UCSD-AML1 (cell line): ENCODE measurements around the gene ERAP2.
"Not testable (repeated sequence)": the region's sequence is repeated elsewhere in the genome, so short reads cannot be mapped to it uniquely, and the experiment has no call there.

Source experiments
- DNase-seq: peaks from one replicate; lab custom pipeline; 2025; ENCODE audit not compliant: unreplicated experiment; lab: John Stamatoyannopoulos, UW

The ERAP2 gene

GRCh38 chr5:96876292-96876850 lies at the start of gene ERAP2:
Gene ERAP2, plus strand, starts transcription at chr5:96876500. Its CDS starts 3,186 bp downstream, at chr5:96879686.
- peak; percentile 12 for DNase-seq

DNA sequence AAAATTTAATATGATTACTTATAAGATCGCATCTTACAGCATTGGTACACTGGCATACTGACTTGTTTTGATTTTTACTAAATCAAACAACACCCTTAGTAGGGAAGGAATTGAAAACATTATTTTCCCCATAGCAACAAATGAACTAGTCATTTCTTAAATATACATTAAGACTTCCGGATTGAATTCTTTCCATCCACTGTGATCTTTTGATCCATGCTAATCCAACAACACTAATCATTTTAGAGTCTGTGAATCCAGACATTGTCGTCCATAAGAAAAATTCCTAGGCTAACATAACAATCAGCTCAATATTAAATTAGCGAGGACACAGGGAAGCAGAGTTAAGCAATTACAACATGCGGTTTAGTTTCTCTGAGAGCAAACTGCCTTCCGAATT lies 47.0 kb upstream of the ERAP2 start:
- DNase-seq, result no peak

- DNase-seq, result no peak
Measured at GRCh38 chr5:96834016-96834415, 42.3 kb upstream of the ERAP2 start.

GRCh38 chr5:96835791-96836191 lies 40.5 kb upstream of the ERAP2 start:
- DNase-seq, result no peak

DNA sequence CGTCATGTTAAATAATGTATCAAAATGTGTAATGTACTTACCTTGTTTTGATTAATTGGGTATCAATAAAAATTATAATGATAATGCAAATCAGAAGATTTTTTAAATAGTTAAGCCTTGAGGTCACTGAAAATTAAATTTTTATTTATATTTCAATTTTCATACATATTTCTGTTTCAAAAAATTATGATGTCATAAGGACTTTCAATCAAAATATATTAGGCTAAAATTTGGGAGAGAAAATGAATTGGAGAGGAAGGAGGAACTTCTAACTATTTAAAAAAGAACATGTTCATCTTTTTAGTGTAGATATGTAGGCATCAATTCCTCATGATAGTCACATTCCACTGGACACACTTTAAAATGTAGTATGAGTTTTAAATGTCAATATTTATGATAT lies 39.5 kb upstream of the ERAP2 start:
- no peak for DNase-seq

GRCh38 chr5:96837303-96837702 lies 39.0 kb upstream of the ERAP2 start:
- DNase-seq, result no peak

DNA sequence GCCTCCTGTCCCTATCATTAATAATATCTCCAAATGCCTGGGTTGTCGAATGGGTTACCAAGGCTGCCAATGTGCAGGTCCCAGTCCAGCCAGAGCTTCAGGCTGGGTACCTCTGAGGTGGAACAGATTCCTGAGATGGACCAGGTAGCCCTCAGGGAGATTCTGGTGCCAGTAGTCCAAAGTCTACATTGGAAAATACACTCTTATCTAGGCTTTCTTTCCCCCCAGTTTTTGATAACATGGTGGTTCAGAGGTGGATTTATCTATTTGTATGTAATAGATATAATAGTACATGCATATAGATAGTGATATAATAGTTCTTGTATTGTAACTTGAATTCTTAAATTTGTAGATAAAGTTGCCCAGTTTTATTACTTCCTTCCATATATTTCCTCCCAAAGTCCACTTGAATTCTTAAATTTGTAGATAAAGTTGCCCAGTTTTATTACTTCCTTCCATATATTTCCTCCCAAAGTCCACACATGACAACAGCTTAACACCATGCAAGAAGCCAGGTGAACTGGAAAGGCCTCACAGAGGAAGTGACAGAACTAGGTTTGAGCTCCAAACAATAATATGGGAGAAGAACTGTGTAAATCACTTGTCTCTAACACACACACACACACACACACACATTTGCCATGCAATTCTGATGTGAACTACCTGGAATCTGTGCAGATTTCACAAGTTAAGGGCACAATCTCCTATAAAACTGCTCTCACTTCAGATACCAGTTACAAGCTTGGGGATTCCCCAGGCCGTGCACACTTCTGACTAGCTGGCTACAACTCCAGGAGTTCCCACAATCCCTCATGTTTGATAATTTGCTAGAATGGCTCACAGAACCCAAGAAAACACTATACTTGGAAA lies 37.9 kb upstream of the ERAP2 start:
- DNase-seq, result no peak

DNA sequence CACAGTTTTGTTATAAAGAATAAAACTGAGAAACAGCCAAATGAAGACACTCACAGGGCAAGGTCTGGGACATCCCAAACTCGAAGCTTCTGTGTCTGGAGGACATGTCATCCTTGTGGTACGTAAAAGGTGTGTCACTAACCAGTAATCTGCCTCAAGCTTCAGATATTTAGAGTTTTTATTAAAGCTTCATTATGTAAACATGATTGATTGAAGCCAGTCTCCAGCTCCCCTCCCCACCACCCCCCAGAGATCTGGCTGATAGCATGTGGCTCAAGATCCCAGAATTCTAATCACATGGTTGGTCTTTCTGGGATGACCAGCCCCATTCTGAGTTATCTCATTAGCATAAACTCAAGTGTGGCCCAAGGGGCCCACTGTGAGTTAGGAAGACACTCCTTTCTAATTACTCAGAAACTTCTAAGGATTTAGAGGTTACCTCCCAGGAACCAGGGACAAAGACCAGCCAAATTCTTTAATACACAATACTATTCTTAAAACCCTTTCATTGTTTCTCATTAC lies 37.2 kb upstream of the ERAP2 start:
- no peak for DNase-seq

DNA sequence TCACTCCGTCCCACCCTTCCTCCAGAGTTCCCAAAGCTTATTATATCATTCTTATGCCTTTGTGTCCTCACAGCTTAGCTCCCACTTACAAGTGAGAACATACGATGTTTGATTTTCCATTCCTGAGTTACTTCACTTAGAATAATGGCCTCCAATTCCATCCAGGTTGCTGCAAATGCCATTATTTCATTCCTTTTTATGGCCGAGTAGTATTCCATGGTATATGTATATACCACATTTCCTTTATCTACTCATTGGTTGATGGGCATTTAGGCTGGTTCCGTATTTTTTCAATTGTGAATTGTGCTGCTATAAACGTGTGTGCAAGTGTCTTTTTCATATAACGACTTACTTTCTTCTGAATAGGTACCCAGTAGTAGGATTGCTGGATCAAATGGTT lies 34.4 kb upstream of the ERAP2 start:
- DNase-seq, result not testable (repeated sequence)

DNA sequence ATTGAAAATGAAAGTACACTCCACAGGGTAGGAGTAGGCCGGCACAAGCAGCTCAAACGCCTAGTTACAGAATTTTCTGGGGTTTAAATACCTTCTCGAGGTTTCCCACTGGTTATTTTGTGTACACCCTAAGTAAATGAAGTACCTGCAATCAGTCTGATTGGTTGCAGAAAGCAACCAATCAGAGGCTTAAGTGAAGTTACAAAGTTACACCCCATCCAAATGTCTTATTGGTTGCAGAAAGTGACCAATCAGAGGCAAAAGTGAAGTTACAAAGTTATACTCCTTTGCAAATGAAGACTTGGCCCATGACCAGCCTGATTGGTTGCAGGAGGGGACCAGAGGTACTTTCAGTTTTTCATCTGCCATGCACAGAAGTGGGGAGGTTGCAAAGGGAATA lies 33.2 kb upstream of the ERAP2 start:
- no peak for DNase-seq

DNA sequence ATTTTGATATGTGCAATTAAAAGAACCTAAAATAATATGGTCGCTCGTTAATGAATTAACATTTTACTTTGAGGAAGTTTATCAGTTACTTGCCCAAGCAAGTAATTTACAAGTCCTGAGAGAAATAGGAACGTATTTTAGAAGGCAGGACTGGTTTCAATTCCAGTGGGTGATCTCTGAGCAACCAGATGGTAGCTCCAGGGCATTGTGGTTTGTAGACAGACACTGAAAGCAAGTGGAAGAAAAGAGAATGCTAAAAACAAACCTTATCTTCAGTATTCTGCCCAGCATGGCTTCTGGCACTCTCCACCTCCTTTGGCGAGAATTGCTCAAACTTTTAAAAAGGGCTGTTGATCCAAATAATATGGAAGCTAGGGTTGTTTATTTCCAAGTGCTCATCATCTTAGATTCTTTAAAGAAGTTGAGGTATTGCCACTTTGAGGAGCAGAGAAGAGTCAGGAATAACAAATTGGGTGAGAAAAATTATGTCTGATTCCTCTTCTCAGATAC lies 31.8 kb upstream of the ERAP2 start:
- no peak for DNase-seq

DNA sequence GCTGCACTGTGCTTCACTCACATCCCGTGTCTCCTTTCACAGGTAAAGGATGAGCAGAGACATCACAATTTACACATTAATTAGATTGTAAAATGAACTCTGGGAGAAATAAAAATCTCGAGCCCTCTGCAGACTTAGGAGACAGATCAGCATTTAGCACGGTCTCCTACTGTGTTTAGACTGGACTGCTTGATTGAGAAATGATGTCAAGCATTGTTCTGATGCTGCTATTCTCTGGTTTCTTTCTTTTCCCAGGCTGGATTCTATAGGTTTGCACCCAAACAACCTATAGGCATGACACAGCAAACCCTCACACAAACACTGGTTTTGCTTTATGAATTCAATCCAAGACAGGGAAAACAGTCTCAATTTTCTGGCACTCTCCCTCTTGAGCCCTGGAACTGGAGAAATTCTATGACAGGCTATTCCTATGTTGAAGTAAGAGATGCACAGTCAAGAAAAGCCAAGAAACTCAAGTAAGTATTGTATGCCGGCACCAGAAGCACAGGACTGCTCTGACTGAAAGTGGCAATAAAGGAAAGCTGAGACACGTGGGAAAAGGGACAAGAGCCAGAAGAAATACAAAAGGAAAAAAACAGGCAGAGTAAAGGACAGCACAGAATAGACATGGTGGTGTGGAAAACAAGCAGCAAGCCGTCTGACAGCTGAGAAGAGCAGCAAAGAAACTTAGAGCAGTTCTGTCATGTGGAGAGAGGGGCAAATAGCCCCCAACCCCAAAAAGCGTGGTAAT lies 24.8 kb upstream of the ERAP2 start:
- no peak for DNase-seq

- no peak for DNase-seq
Measured at GRCh38 chr5:96852759-96853158, 23.5 kb upstream of the ERAP2 start.

- no peak for DNase-seq
Measured at GRCh38 chr5:96854067-96854466, 22.2 kb upstream of the ERAP2 start.

- DNase-seq, result no peak
Measured at GRCh38 chr5:96855031-96855872, 21.0 kb upstream of the ERAP2 start.

GRCh38 chr5:96856371-96856770 lies 19.9 kb upstream of the ERAP2 start:
- no peak for DNase-seq

DNA sequence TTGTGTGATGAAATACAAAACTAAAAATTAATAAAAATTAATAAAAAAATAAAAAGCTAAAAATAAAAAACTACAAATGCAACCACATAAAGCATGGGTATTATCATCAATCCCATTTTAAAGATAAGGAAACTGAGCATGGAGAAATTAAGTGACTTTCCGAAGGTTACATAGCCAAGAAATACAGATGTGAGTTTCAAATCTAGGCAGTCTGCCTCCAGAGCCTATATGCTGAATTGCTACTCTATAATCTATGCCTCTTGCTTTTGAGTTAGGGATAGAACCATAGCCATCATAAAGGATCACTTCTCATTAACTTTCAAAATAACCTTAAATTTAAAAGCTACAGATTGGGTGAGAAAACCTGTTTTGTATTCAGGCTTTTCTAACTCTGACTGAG lies 18.8 kb upstream of the ERAP2 start:
- DNase-seq, result no peak

DNA sequence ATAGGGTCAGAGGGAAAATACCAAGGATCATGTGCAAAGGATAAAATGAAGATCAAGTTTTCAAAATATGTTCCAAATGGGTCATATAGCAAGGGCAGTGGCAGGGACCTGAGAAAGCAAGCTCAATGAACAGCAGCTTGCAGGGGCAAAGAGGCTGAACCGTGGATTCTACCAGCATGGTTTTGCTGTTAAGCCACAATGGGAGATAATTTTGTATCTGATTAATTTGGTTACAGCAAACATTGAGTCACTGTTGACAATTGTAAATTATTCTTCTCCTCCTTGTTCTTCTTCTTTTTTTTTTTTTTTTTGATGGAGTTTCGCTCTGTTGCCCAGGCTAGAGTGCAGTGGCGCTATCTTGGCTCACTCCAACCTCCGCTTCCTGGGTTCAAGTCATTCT lies 18.4 kb upstream of the ERAP2 start:
- DNase-seq, result no peak

DNA sequence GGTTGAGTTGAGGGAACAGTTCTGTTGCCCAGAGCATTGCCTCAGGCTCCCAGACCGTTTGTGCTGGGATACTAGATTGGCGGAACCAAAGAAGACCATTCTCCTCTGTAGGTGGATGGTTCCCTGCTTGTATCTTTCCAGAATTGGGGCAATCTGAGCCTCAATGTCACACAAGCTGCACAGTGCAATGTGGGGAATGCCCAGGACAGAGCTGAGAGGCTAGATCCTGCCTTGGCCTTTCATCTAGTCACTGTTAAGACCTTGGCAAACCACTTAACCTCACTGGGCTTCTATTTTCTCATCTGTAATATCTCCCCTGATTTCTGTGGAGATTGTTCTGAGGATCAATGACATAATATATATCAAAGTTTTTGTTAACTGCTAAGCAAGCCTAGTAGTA lies 16.9 kb upstream of the ERAP2 start:
- DNase-seq, result no peak

- no peak for DNase-seq
Measured at GRCh38 chr5:96861076-96861475, 15.2 kb upstream of the ERAP2 start.

- no peak for DNase-seq
Measured at GRCh38 chr5:96863114-96863513, 13.2 kb upstream of the ERAP2 start.
